GM19351 (cell line): ENCODE results near the gene BMP5.

Source experiments
- ATAC-seq: cut with Tn5 transposase; IDR thresholded peaks from one replicate; pipeline ENCODE4 v1.9.1; 2021; ENCODE audit warnings: mild to moderate bottlenecking, moderate library complexity; ENCODE audit not compliant: unreplicated experiment

BMP5 gene

DNA sequence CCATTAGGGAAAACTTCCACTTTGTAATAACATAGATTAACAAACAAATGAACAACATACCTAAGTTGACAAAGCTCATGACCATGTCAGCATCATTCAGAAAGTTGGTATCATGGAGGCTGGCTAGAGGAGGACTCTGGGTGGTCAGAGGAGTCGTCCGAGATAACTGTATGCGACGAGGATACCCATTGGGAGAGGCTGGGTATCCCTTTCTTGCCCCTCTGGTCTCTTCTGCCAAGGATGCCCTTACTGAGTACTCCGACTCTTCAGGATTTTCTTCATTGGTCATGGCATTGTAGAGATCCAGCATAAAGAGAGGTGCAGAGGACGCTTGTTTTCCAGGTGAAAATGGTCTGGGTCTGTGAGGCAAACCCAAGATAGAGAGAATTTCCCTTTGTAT, 1.1 kb downstream of the BMP5 start:
- no peak for ATAC-seq

DNA sequence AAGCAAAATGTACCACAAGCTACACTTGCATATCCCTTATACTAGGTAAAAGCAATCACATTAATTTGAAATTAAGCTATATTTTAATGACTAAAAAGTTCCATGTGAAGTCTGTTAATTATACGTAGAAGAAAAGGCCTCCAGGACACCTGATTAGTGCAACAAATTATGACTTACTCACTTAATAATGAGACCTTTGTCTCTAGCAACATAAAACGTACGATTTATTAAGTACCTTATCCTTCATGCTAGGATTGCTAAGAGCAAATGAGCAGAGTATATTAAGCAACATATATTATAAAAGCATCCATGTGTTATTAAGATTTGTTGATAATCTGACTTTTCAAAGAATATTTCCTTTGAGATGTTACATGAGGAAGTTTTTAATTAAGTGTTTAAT, 2.5 kb downstream of the BMP5 start:
- ATAC-seq, result no peak

DNA sequence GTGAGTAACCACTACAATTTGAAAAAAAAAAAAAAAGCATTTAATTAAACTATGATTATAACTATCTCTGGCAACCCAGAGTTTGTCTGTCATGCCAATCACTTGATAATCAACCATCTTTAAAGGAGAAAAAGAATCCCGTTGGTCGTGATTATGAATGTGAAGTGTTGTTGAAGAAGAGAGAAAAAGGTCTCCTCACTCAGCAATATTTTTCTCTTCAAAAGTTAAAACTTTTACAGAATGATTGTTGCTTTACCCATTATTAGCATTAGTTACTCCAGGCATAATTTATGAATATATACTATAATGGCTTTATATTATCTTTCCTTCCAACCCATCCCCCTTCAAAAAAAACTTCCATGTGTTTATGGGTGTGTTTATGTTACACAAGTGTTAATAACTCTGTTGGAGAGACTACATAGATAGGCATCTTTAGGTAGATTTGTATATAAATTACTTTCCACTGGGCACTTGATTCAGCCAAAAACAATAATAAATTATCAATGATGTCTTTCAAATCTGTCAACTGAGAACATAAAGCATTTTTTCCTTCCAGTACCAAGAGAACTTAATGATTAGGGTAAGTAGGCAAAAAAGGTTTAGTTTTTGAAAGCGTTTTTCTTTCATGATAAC, 5.1 kb downstream of the BMP5 start:
- ATAC-seq, result no peak

DNA sequence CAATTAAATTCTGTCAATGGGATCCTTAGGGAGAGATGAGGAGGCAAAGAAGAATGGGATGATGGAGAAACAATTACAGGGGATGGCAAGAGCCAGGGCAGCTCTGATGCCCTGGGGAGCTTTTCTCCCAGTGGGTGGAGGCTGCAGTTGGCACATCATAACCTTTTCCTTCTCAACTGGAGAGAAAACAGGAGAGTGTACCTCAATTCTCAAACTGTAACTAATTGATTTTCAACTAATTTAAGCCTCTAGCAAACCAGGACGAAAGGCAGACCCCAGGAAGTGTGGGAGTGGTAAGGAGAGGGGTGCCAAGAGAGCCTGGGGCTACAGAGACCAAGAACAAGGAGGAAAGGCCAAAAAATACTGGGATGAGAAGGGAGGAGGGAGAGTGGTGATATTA, 5.7 kb downstream of the BMP5 start:
- no peak for ATAC-seq

DNA sequence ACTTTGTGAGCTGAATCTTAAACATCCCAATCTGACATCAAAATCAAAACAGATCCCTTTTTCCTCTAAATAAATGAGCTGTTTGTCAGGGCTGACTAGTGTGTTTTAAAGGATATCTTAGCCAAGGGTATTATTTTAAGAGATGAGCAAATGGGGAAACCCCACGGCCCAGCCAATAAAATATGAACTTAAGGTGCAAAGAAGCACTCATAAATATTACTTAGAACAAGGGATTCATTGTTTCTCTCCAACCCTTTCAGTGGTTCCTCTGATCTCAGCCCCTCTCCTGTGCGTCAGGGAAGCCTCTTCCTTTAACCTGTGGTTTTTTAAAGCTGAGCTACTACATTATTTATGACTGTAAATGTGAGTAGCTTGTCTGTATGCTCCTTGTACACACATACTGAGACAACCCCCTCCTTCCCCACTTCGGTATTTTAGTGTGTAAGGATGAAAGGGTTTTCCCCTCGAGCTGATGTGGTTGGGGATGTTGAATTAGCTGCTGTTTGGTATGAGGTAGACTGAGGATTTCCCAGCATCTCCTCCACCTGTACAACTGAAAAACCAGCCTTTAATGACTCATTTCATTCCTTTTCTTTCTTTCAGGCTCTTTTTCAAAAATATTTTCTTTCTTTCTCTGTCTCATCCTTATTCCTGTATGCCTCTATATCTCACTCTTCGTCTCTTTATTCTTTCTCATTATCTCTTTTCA, 6.5 kb downstream of the BMP5 start:
- peak; percentile 91 for ATAC-seq

DNA sequence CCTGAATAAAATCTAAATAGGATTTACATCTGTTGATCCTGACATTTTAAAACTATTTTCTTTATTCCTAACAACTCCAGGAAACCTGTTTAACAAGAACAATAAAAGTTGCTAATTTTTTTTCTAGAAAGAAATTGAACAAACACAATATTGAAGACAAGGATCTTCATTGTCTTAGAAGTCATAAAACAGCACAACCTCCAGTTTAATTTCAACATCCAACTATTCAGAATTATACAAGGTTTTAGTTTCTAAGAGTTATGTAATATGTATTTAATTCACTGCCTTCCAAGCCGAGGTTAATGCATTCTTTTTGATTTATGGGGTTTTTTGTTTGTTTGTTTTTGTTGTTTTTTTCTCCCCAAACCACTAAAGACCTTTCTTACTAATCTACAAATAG, 7.2 kb downstream of the BMP5 start:
- ATAC-seq, result no peak

DNA sequence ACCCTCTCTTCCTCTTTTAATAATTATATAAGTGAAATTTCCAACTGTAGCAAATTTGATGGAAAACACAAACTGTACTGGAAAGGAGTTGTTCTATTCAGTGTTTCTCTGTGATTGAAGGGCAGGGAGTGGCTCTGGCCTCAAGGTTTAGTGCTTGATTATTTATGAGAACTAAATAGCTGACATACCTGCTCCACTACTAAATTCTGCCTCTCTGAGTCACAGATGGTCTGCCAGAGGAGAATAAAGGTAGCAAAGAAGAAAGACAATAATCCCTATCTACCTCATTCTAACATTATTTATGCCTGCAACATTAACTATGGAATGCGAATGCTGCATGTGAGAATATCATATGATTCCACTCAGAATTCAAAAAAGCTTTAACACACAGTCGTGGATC, 9.3 kb downstream of the BMP5 start:
- ATAC-seq, result no peak

DNA sequence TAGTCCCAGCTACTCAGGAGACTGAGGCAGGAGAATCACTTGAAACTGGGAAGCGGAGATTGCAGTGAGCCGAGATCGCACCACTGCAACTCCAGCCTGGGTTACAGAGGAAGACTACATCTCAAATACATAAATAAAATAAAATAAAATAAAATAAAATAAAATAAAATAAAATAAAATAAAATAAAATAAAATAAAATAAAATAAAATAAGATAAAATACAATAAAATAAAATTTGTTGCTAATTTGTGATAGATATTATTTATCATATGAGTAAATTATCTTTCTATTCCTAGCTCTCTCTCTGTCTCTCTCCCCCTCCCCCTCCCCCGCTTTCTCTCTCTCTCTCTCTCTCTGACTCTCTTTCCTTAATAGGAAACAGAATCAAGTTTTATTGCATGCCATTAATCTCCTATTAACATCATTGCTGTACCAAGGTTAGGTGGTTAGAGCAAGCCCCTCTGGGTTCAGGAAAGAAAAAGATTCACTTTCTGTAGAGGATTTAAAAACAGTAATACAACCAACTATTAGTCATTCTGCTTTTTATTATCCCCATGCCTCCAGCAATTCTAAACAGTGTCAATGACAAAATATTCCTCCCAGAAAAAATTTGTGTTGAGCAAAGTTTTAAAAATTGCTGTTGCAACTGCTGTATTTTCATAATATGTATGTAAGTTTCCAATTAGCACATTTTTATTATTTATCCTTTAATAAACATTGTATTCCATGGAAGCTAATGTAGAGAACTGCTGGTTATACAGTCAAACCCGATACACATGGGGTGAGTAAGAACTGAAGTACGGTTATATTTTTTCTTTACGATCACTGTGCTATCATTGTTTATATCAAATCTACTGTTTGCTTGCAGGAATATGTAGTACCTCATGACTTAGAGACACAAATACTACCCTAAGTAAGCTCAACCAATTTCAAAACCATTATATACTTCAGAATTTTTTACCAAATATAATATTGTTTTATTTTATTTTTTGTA, 22.1 kb downstream of the BMP5 start:
- ATAC-seq, result no peak

DNA sequence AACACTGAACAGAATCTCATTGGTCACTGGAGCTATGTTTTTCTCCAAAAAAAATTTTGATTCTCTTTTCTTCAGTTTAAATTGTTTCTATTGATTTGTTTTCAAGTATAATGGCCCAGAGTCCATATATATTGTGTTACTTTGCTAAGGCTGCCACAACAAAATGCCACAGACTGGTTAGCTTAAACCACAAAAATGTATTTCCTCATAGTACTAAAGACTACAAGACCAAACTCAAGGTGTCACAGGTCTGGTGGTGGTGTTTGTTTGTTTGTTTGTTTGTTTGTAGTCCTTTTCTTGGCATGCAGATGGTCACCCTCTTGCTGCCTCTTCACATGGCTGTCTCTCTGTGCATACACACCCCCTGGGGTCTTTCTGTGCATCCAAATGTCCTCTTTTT, 34.0 kb downstream of the BMP5 start:
- ATAC-seq, result no peak

DNA sequence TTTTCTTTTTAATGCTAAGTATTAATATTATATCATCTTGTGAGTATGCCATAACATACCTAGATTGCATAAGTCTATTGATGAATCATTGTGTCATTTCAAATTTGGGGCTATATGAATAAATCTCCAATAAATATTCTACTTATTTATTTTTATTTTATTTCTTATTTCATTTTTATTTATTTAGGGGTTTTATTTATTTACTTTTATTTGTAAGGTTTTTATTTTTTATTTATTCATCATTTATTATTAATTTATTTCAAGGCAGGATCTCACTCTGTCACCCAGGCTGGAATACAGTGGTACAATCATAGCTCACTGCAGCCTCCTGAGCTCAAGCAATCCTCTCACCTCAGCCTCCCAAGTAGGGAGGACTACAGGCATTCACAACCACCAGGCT, 36.3 kb downstream of the BMP5 start:
- ATAC-seq, result no peak

DNA sequence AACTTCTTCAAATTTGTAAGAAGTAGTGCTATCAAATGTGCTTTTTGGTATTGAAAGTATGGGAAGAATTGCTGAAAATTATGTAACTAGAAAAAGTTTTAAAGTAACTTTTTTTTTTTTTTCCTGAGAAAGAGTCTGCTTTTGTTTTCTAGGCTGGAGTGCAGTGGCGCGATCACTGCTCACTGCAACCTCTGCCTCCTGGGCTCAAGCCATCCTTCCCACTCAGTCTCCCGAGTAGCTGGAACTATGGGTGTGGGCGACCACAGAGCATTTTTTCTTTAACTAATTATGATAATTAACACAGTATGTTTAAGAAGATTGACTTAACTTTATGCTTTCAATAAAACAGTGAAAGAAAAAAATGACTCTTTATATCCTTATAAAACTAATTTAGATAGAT, 38.4 kb downstream of the BMP5 start:
- no peak for ATAC-seq

DNA sequence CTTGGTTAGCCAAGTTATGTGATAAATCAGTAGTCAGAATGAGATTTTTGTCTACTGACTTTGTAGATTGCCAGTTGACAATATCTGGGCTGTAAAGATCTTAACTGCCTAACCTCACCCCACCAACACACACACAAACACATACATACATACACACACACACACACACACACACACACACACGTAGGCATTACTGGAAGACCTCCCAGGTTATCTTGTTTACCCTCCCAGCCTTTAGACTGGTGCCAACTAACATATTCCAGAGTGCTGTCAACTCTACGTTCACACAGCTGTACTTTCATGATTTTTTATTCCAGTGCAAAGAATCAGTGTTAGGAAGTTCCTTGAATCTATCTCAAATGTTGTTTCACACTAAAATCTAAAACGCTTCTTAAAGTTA, 38.9 kb downstream of the BMP5 start:
- ATAC-seq, result no peak

DNA sequence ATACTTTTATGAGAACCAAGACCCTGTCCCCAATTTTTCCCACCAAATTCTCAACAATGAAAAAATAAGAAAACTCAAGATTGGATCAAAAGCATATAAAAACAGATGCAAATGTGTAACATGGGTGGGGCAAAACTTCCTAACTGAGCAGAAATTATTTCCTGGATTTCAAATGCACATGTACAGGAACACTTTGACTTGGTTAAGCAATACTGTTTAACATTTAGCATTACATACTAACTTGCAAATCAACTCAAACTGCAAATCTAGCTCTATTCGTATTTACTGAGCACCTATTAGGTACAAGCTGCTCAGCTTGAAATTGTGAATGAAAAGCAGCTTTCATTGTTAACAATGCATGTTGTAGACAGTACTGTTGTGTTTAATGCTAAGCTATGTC, 40.2 kb downstream of the BMP5 start:
- no peak for ATAC-seq

DNA sequence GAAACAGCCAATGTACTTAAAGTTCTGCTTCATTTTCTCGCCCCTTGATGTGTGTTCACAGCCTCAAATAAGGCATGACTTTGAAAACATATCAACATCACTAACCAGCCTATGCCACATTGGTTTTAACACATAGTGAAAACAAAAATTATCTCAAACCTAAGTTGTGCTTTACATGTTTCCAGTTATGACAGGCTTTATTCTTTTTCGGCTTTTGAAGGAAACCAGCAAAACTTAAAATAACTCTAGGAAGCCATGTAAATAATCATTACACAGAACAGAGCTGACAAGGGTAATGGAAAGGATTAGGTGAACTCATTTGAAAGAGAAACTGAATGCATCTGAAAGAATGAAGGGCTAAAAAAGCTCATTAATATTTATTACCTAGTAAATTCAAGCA, 42.1 kb downstream of the BMP5 start:
- peak; percentile 54 for ATAC-seq

DNA sequence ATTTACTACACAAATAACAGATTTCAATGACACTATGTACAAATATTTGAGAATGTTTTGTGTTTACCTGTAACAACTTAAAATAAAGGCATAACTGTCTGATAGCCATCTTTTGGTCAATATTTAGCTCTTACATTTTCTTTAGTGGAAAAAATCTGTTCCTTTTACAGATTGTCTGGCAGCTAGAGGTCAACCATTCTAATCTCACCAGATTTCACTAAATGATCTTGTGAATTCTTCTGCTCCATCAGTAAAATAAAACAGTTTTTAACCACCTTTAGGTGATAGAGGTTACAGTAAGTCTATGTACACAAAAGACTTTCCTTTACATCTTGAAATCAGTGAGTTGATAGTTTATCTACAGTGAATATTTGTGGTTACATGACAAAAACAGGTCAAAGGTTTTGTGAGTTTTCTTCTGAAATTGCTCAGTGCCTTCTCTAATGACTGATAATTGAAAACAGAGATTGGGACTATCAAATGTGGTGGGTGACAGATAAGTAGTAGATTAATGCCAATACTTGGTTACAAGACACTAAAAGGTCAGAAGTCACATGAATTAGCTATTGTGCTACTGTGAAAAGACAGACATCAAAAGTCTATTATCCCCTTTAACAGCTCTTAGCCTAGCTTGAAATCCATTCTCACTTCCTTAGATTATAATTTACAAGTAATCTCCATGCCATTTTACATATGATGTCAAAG, 47.4 kb downstream of the BMP5 start:
- no peak for ATAC-seq

DNA sequence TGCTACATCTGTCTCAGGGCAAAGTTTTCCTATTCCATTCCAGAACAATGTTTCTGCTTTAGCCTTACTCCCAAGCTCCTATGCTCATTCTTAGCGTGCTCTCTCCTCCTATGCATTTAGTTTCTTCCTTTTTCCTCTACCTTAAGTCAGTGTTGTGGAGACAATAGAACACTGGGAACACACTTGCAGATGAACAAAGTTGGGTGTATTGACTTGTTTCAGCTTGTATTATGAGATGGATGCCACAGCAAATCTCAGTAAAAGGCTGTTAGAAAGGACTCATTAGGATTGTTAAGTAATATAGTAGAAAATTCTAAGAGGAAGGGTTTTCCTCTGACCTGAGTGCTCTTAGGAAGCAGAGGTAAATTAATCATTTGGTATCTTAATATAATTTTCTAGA, 48.4 kb downstream of the BMP5 start:
- ATAC-seq, result no peak

DNA sequence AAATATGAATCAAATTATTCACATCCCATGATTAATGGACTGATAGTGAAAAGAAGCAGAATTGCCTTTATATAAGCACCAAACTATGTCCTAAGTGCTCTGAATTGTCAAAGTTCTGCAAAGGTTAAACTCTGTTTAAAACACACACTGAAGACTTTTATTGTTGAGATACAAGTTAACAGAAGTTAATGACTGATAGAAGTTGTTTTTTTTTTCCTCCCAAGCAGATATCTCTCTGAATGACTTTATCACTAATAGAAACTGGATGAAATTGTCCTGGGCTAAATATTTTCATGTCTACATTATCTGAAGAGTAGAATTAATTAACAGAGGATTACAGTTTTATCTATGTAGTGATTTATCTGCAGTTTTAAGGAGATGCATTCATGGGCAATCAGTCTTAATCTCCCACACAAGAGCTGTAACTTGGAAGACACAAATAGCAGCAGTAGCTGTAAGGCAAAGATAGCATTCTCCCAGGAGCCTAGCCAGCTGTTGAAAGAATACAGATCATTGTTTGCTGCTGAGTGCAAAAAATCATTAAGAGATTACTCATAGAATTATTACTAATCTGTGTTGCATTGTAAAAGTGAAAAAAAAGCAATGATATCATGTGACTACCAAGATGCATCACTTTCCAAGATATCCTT, 49.9 kb downstream of the BMP5 start:
- ATAC-seq, result no peak

DNA sequence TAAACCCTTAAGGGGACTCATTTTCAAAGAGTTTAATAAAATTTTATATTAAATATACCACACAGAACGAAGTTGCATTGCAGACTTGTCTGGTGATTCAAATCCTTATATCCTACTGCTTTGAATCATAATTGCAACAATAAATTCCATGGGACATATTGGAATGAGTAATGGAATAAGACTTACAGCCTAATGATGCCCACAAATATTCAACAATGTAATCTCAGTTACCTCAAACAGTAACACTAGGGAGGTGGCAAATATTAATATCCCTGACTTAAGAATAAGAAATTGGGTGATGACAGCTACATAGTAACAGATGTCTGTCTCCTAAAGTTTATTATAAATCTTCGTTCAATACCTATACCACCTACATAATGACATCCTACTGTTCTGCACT, 52.6 kb downstream of the BMP5 start:
- no peak for ATAC-seq

DNA sequence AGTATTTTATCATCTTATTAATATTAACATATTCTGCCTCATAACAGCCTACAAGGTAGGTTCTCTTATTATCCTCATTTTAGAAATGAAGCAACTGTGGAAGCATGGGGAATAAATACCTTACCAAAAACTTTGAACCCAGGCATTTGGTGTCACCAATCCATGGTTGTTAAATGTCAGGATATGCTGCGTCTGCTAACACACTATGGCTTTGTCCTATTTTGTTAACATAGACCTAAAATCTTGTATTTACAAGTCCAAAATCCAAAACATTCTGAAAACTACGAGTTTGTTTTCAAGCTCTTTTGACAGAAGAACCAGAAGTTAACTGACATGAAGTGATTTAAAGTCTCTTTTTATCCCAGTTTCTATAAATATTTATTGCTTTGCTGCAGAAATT, 53.4 kb downstream of the BMP5 start:
- no peak for ATAC-seq

DNA sequence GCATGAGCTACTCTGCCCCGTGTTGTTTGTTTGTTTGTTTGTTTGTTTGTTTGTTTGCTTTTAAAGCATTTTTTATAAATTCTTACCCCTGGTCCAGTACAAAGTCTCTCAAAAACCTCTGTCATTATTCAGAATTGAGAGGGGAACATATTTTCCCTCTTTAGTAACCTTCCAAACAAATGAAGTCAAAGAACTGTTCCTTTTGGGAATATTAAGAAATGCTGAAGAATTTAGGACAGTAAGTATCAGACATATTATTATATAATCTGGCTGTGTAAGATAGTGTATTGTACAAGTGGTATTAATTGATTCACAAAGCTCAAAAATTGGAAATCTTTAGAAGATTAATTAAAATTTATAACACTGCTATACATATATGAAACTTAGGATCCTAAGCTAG, 54.7 kb downstream of the BMP5 start:
- ATAC-seq, result no peak

DNA sequence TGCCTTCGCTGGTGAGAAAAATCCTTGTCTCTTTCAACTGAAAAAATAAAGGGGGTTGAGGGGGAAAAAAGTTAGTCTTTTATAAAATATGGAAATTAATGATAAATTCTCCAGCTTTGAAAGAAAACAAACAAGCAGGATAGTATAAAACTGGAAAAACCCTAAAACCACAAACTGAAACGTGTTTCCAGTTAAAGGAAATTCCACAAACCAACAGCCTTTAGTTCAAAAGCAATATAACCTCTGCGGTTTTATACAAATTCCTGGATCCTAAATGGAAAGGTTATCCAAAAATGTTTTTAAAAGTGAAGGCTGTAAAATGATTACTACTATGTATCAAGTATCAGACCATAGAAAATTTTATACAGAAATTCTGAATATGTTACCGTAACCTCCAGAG, 55.6 kb downstream of the BMP5 start:
- ATAC-seq, result no peak
